Prostate gland (tissue), 2 donors: Measurements from ENCODE around the gene SDHD.

Source experiments
- CTCF ChIP-seq, 4 experiments: fragments of 200-600 bp in 2 of 4; fragments of 450-650 bp in 2 of 4; sonication (generic) in 2 of 4; IDR thresholded peaks; 1 replicate in 3 of 4; 2 replicates in 1 of 4; pipeline ENCODE4 v1.5.1; 2016 to 2019; ENCODE audit warnings: antibody characterized with exemption in 4 of 4, mild to moderate bottlenecking in 2 of 4, moderate library complexity in 2 of 4
- POLR2A ChIP-seq: fragments of 450-650 bp; IDR thresholded peaks from one replicate; pipeline ENCODE4 v1.6.1; 2016; ENCODE audit warnings: antibody characterized with exemption, mild to moderate bottlenecking
- POLR2AphosphoS5 ChIP-seq: sonication (generic); formaldehyde crosslinking; IDR thresholded peaks from one replicate; pipeline ENCODE4 v1.6.1; 2017; ENCODE audit warnings: antibody characterized with exemption

GRCh38 chr11:112134473-112134872 lies 47.8 kb downstream of the SDHD start:
- TF ChIP-seq CTCF (IDR thresholded peaks at IDR 0.05) (no peak), POLR2AphosphoS5 (no peak), POLR2A (no peak)
